H54 (cell line): ENCODE measurements around the gene FBLN1.
"Not testable (repeated sequence)": the region's sequence is repeated elsewhere in the genome, so short reads cannot be mapped to it uniquely, and the experiment has no call there.

Experiments used
- DNase-seq: peaks from one replicate; pipeline ENCODE4 v3.0.0; 2011; ENCODE audit warnings: low spot score, mixed read lengths; ENCODE audit not compliant: insufficient read length
- FAIRE-seq: peaks from 3 replicates; lab custom pipeline; 2011; peaks lifted over from hg19 to GRCh38; lab: Jason Lieb, UNC
- POLR2A ChIP-seq: IDR thresholded peaks from 2 replicates; pipeline ENCODE4 v1.6.1; 2011; ENCODE audit warnings: low read depth, mild to moderate bottlenecking, low read length

Gene FBLN1

GRCh38 chr22:45547016-45547345 lies 44.3 kb downstream of the FBLN1 start:
- DNase-seq (no peak), FAIRE-seq (no peak)
- no peak for TF ChIP-seq POLR2A

- no peak for TF ChIP-seq POLR2A
- FAIRE-seq (no peak), DNase-seq (no peak)
Measured at GRCh38 chr22:45547731-45548130, 45.0 kb downstream of the FBLN1 start.

GRCh38 chr22:45548247-45548840 lies 45.7 kb downstream of the FBLN1 start:
- TF ChIP-seq POLR2A = no peak
- FAIRE-seq = no peak
- DNase-seq = no peak

- no peak for TF ChIP-seq POLR2A
- FAIRE-seq (peak; percentile 43), DNase-seq (peak; percentile 77)
Measured at GRCh38 chr22:45548991-45549761, 46.5 kb downstream of the FBLN1 start.

GRCh38 chr22:45549762-45550378 lies 47.2 kb downstream of the FBLN1 start:
- no peak for DNase-seq
- TF ChIP-seq POLR2A = no peak
- no peak for FAIRE-seq

- FAIRE-seq (no peak), DNase-seq (no peak)
- TF ChIP-seq POLR2A = no peak
Measured at GRCh38 chr22:45550416-45550815, 47.7 kb downstream of the FBLN1 start.

- TF ChIP-seq POLR2A = no peak
- no peak for DNase-seq
- no peak for FAIRE-seq
Measured at GRCh38 chr22:45550891-45551290, 48.2 kb downstream of the FBLN1 start.

- DNase-seq = no peak
- no peak for FAIRE-seq
- no peak for TF ChIP-seq POLR2A
Measured at GRCh38 chr22:45551310-45552016, 48.8 kb downstream of the FBLN1 start.

GRCh38 chr22:45552017-45552411 lies 49.3 kb downstream of the FBLN1 start:
- no peak for DNase-seq
- FAIRE-seq = no peak
- TF ChIP-seq POLR2A = no peak

GRCh38 chr22:45552580-45553350 lies 50.1 kb downstream of the FBLN1 start:
- no peak for FAIRE-seq
- no peak for TF ChIP-seq POLR2A
- DNase-seq = no peak

GRCh38 chr22:45553351-45554039 lies 50.8 kb downstream of the FBLN1 start:
- no peak for TF ChIP-seq POLR2A
- FAIRE-seq (no peak), DNase-seq (peak; percentile 68)

- FAIRE-seq (no peak), DNase-seq (no peak)
- TF ChIP-seq POLR2A = no peak
Measured at GRCh38 chr22:45554040-45554406, 51.3 kb downstream of the FBLN1 start.

- DNase-seq (no peak), FAIRE-seq (no peak)
- no peak for TF ChIP-seq POLR2A
Measured at GRCh38 chr22:45554861-45555260, 52.2 kb downstream of the FBLN1 start.

- DNase-seq, FAIRE-seq: not testable (repeated sequence)
Measured at GRCh38 chr22:45557926-45558325, 55.2 kb downstream of the FBLN1 start.

- FAIRE-seq, DNase-seq: not testable (repeated sequence)
Measured at GRCh38 chr22:45560092-45560491, 57.4 kb downstream of the FBLN1 start.

- FAIRE-seq, DNase-seq: not testable (repeated sequence)
Measured at GRCh38 chr22:45560761-45561160, 58.1 kb downstream of the FBLN1 start.
